Aorta (tissue), 5 donors: ENCODE results near the gene CTSZ. TPM values are rescaled to one million over a fixed set of nuclear protein-coding genes. Genes with fewer than 3 reads are reported as not detected.
"Not testable (repeated sequence)": the region's sequence is repeated elsewhere in the genome, so short reads cannot be mapped to it uniquely, and the experiment has no call there.

Source experiments
- ATAC-seq: fragments of 200-7000 bp; cut with Tn5 transposase; one replicate; pipeline ENCODE4 v1.9.1; 2022; ENCODE audit warnings: moderate library complexity; ENCODE audit not compliant: low FRiP score
- DNase-seq, 2 donors: peaks; one replicate each; pipeline ENCODE4 v3.0.0-alpha.2; 2020
- H3K27ac ChIP-seq, 2 donors: one replicate each; pipeline ENCODE4 v1.5.1; 2013; ENCODE audit warnings: low read length in 2 of 2, mild to moderate bottlenecking in 2 of 2, moderate library complexity in 2 of 2, control low read depth in 1 of 2, inconsistent platforms in 1 of 2, low read depth in 1 of 2
- H3K27me3 ChIP-seq, 2 donors: one replicate each; pipeline ENCODE4 v1.6.1; 2013; ENCODE audit warnings: control low read depth in 1 of 2, low read length in 1 of 2, mild to moderate bottlenecking in 1 of 2, moderate library complexity in 1 of 2; ENCODE audit not compliant: insufficient read depth in 2 of 2, control insufficient read depth in 1 of 2
- H3K36me3 ChIP-seq, 2 donors: one replicate each; pipeline ENCODE4 v1.6.1; 2013; ENCODE audit warnings: control low read depth in 1 of 2, low read length in 1 of 2, mild to moderate bottlenecking in 1 of 2; ENCODE audit not compliant: insufficient read depth in 2 of 2, control insufficient read depth in 1 of 2
- H3K4me1 ChIP-seq, 2 donors: one replicate each; pipeline ENCODE4 v1.6.1; 2013; ENCODE audit warnings: low read length in 2 of 2, control low read depth in 1 of 2, mild to moderate bottlenecking in 1 of 2, moderate library complexity in 1 of 2; ENCODE audit not compliant: insufficient read depth in 2 of 2, control insufficient read depth in 1 of 2
- H3K4me3 ChIP-seq, 2 donors: one replicate each; pipeline ENCODE4 v1.5.1; 2013; ENCODE audit warnings: low read length in 2 of 2, control low read depth in 1 of 2, mild to moderate bottlenecking in 1 of 2
- H3K9me3 ChIP-seq: one replicate; pipeline ENCODE4 v1.6.1; 2013; ENCODE audit warnings: mild to moderate bottlenecking, low read length; ENCODE audit not compliant: control insufficient read depth
- WGBS, 2 donors: extraction: QIAGEN DNeasy Blood & Tissue Kit; methylation state at CpG; one replicate each; pipeline ENCODE4 v1.1.7; 2013; 5-methylcytosine and 5-hydroxymethylcytosine counted together
- intact Hi-C, 2 donors: fragments of 100-400 bp; cut with DNase I; formaldehyde crosslinking; loops; one replicate each; pipeline versions ENCODE4 v1.14.2 to v1.15.0; 2022
- polyA plus RNA-seq, 2 donors: library from polyadenylated mRNA; stranded (reverse); fragments of 200-250 nt; gene quantifications; one replicate each; pipeline ENCODE4 v1.2.3, GENCODE V29; 2013
- total RNA-seq, 2 donors: library from RNA; stranded (reverse); fragmentation: NEBNext Ultra II Directional; extraction: Animal tissue kit (Norgen Biotek cat#: 25700); gene quantifications; one replicate each; pipeline ENCODE4 v1.2.1, GENCODE V29; 2021
- donor health status: healthy with polysubstance abuse.
- donor health status: Bipolar disorder and iron deficiency.
- donor health status: DM: no; HTN: no; CAD: no.
- donor health status: DM: no; HTN: no; CAD: no.
- donor health status: DM: yes; HTN: yes; CAD: no.

The CTSZ gene
- total and polyA plus RNA-seq, 4 donors = 183 to 350 (median 270) TPM

DNA sequence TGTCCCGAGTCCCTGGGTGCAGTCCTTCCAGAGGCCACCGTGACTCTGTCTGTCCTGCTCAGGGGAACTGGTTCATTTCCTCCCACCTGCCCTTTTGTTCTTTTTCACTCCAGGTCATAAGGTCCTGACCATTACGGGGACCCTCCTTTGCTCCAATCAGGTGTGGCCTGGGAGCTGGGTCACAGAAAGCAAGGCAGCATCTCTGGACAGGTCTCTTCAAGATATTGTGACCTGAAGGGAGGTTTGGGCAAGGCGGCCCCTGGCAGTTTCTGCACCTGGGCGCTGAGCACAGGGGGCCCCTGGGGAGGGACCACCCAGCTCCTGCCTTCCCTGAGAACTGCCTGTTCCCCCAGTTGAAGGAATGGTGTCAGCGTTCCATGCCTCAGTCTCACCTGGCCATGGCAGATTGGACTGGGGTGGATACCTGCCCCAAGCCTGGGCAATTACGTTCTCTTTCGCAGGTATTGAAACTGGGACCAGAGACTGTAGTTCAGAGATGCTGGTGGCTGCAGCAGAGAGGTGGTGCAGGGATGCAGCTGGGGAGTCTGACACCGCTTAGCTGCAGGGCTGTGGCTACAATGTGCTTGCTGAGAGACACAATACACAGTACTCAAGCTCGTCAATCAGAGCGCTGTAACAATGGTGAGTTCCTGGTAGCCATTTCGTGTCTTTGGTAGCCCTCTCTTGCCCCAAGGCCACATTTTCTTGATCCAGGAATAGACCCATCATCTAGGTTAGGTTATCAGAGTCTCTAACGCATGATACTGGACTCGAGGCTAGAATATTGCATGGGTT lies 41.6 kb downstream of the CTSZ start:
- Histone ChIP-seq H3K4me1 (no peaks in the 10 kb centered on the region), H3K36me3 (no peaks in the 10 kb centered on the region), H3K27ac (no peak overlapping the region), H3K27me3 (no peaks in the 10 kb centered on the region), H3K4me3 (no peak overlapping the region), H3K9me3 (no peaks in the 10 kb centered on the region)
- WGBS, 2 donors = 76% methylated on average over 14 of the region's 14 CpGs
- DNase-seq (no peak), ATAC-seq (no peak)
- intact Hi-C loops = no loop called here

DNA sequence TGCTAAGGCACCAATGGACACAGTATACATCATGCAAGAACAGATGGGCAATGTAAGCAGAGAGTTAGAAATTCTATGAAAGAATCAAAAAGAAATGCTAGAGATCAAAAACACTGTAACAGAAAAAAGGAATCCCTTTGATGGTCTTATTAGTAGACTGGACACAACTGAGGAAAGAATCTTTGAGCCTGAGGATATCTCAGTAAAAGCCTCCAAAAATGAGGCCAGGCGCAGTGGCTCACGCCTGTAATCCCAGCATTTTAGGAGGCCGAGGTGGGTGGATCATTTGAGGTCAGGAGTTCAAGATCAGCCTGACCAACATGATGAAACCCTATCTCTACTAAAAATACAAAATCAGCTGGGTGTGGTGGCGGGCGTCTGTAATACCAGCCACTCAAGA lies 43.1 kb downstream of the CTSZ start:
- H3K27me3 ChIP-seq, H3K4me1 ChIP-seq, ATAC-seq, intact Hi-C loops, H3K9me3 ChIP-seq, H3K36me3 ChIP-seq, H3K27ac ChIP-seq, H3K4me3 ChIP-seq, DNase-seq: not testable (repeated sequence)
- 94% methylated on average over 5 of the region's 5 CpGs for WGBS, 2 donors

DNA sequence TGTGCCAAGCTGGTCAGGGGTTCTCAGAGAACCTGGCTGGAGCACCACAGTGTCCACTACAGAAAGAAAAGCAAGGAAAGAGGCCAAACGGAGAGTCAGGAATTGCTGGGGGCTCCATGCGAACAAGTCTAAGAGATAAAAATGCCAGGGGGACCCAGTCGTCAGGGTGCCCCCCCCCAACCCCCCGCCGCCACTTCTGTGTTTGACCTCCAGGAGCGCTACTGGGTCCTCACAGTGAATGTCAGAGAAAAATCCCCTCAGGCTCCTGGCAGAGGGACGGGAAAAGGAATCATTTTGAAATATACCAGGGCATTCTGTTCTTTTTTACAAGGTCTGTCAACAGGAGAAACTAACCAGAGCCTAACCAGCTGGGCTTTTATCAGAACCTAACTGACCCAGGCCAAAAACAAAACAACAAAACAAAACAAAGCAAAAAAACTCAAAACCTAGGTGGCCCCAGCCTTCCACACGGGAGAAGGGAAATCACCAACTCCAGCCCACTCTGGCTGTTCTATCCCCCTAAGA lies 43.9 kb downstream of the CTSZ start:
- H3K9me3 ChIP-seq = no peaks in the 10 kb centered on the region
- intact Hi-C loops = no loop called here
- H3K27me3 ChIP-seq = no peaks in the 10 kb centered on the region
- WGBS, 2 donors = 51 to 57% methylated on average over 8 of the region's 8 CpGs
- ATAC-seq = no peak
- no peaks in the 10 kb centered on the region for H3K36me3 ChIP-seq
- DNase-seq = no peak
- H3K27ac ChIP-seq = no peak overlapping the region
- no peak overlapping the region for H3K4me3 ChIP-seq
- H3K4me1 ChIP-seq = no peaks in the 10 kb centered on the region

DNA sequence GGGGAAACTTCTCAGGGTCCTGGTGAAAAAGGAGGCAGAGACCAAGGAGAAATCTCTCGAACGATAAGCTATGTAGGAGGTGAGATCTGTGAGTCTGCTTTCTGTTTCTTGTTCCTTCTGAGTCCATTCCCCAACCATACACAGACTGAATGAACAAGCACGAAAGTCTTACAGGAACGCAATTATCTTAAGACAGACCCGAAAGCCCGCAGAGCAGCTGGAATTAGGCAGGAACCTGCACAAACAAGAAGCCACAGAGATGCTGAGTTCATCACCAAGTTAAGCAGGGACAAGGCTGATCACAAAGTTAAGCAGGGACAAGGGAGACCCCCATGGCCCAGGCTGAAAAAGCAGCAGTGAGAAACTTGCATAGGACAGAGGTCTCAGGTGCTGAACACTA lies 47.4 kb downstream of the CTSZ start:
- Histone ChIP-seq H3K4me3 (no peak overlapping the region), H3K9me3 (no peaks in the 10 kb centered on the region), H3K27ac (no peak overlapping the region), H3K36me3 (no peaks in the 10 kb centered on the region), H3K4me1 (no peaks in the 10 kb centered on the region), H3K27me3 (no peaks in the 10 kb centered on the region)
- ATAC-seq (no peak), DNase-seq (no peak)
- WGBS, 2 donors = 60 to 68% methylated on average over 6 of the region's 6 CpGs
- intact Hi-C loops = no loop called here

DNA sequence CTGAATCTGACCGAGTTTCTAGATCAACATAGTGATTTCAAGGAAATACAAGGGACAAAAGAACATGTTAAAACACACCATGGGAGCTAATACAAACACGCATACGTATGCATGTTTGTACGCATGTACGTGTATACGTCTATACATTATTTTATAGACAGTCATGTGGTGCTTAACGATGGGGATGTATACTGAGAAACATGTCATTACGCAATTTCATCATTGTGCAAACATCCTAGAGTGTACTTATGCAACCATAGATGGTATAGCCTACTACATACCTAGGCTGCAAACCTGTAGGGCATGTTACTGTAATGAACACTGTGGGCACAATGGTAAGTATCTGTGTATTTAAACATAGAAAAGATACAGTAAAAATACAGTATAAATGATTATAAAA lies 51.0 kb downstream of the CTSZ start:
- Histone ChIP-seq H3K27ac (no peak overlapping the region), H3K4me3 (no peak overlapping the region), H3K36me3 (no peaks in the 10 kb centered on the region), H3K9me3 (no peaks in the 10 kb centered on the region), H3K4me1 (no peaks in the 10 kb centered on the region), H3K27me3 (no peaks in the 10 kb centered on the region)
- no peak for ATAC-seq
- no peak for DNase-seq
- intact Hi-C loops = no loop called here
- WGBS, 2 donors = 82 to 88% methylated on average over 8 of the region's 8 CpGs

DNA sequence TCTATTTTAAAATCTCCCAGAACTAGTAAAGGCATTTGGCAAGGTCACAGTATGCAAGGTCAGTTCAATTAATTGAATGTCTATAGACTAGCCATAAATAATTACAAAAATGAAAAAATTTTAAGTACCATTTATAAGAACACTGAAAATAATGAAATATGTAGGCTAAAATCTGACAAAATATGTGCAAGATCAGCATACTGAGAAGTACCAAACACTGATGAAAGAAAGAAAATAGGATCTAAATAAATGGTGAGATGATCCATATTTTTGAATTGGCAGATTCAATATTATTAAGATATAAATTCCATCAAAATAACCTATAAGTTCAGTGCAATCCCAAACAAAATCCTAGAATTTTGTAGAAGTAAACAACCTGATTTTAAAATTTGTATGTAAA lies 54.0 kb downstream of the CTSZ start:
- Histone ChIP-seq H3K27ac (no peak overlapping the region), H3K27me3 (no peaks in the 10 kb centered on the region), H3K4me3 (no peak overlapping the region), H3K36me3 (no peaks in the 10 kb centered on the region), H3K9me3 (no peaks in the 10 kb centered on the region), H3K4me1 (no peaks in the 10 kb centered on the region)
- no peak for DNase-seq
- ATAC-seq = no peak
- intact Hi-C loops = no loop called here

DNA sequence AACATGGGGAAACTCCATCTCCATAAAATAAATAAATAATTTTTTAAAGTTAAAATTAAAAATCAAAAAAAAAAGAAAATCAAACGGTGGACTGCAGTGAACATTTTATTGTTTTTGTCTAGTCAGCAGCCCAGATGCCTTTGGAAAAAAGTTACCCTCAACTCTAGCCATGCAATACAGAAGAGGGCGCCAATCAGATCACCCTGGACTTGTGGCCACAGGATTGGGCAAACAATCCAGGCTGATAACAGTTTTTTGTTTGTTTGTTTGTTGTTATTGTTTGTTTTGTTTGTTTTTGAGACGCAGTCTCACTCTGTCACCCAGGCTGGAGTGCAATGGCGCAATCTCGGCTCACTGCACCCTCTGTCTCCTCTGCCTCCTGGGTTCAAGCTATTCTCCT lies 56.5 kb downstream of the CTSZ start:
- ATAC-seq (no peak), DNase-seq (no peak)
- 79 to 82% methylated on average over 5 of the region's 5 CpGs for WGBS, 2 donors
- Histone ChIP-seq H3K9me3 (no peaks in the 10 kb centered on the region), H3K4me1 (no peaks in the 10 kb centered on the region), H3K36me3 (no peaks in the 10 kb centered on the region), H3K4me3 (no peak overlapping the region), H3K27ac (no peak overlapping the region), H3K27me3 (no peaks in the 10 kb centered on the region)
- intact Hi-C loops = no loop called here

DNA sequence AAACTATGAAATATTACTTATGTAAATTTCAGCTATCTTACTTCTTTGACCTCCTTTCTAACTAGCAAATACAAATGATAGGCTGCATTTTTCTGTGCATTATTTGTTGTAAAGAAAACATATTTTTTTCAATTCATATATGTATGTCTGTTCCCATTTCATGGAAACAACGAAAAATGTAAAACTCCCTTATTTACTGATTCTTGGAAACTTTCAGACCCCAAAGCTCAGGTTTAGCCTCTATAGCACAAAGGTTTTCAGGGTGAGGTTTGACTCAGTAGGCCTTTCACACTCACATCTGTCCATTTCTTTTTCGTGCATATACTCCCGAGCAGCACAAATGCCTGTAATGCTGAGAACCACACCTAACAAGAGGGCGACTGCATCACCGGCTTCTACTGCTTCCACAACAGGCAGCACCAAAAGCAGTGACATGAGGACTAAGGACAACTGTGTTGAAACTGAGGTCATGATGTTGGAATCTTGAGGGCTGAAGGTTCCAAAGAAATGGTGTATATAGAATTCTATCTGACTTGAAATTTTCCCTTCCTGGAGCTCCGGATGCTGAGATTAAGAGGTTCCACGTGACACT lies 59.2 kb downstream of the CTSZ start:
- H3K4me3 ChIP-seq, DNase-seq, H3K4me1 ChIP-seq, intact Hi-C loops, H3K9me3 ChIP-seq, H3K36me3 ChIP-seq, H3K27me3 ChIP-seq, H3K27ac ChIP-seq, ATAC-seq: not testable (repeated sequence)
- WGBS, 2 donors = 78% methylated on average over 7 of the region's 7 CpGs
